ENCODE data around the gene GULP1.

GULP1 gene

DNA sequence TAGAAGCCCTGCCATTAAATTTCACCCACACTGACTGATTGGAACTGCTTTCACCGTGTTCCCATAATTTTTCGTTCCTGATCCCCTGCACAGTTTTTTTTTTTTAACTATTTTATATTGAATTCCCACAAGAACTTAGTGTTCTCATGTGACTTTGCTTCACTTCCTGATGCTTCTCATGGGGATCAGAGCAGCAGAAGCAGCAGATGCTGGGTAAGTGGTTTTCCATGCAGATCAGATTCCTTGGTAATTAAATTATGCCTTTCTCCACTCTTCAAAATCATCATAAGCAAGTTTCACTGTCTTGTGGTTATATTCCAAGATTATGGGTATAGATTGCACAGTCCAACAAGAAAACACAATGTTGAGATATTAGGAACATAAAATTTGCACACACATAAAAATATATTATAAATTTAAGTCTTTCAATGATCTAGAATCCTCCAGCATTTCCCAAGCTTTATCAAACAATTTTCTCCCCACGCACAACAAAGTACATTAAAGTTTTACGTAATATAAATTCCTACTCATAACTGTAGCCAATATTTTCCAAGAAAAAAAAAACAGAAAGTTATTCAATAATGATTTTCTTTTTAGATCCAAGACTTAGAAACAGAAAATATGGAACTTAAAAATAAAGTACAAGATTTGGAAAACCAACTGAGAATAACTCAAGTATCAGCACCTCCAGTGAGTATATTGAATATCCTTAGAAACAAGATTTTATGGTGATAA lies 277.9 kb downstream of the GULP1 start:
- Mint-ChIP-seq H3K27me3 (peaks cover 2% of the 10 kb centered on the region), H3K4me3 (no peak overlapping the region), H3K27ac (no peak overlapping the region)

DNA sequence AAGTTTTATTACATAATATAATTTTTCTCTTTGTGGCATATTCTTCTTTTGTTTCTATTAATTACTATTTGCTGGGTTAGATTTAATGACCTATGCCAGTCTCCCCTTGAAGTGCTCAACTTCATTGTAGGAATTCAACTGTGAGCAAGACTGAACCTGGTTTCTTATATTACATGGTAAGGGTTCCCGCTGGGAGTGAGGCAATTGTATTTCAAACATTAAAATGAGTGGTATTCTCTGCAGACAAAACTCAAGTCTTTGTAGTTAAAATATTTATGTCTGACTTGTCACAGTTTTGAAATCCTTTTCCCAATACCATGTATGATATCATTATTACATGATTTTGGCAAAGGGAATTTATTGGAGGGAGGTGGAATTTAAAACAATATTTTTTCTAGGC lies 278.7 kb downstream of the GULP1 start:
- H3K36me3 Mint-ChIP-seq: no peaks in the 10 kb centered on the region
- H3K4me1 Mint-ChIP-seq (ENCODE audit: low read depth): no peaks in the 10 kb centered on the region
- no peak overlapping the region for H3K27ac Mint-ChIP-seq
- no peaks in the 10 kb centered on the region for H3K9me3 Mint-ChIP-seq (ENCODE audit: low read depth)
- H3K4me3 Mint-ChIP-seq: no peak overlapping the region
- H3K27me3 Mint-ChIP-seq: peaks cover 2% of the 10 kb centered on the region

More for the DNA sequence above, 277.9 kb downstream of the GULP1 start:
- no peaks in the 10 kb centered on the region for H3K9me3 Mint-ChIP-seq (ENCODE audit: low read depth)
- no peaks in the 10 kb centered on the region for H3K4me1 Mint-ChIP-seq (ENCODE audit: low read depth)
- no peaks in the 10 kb centered on the region for H3K36me3 Mint-ChIP-seq

DNA sequence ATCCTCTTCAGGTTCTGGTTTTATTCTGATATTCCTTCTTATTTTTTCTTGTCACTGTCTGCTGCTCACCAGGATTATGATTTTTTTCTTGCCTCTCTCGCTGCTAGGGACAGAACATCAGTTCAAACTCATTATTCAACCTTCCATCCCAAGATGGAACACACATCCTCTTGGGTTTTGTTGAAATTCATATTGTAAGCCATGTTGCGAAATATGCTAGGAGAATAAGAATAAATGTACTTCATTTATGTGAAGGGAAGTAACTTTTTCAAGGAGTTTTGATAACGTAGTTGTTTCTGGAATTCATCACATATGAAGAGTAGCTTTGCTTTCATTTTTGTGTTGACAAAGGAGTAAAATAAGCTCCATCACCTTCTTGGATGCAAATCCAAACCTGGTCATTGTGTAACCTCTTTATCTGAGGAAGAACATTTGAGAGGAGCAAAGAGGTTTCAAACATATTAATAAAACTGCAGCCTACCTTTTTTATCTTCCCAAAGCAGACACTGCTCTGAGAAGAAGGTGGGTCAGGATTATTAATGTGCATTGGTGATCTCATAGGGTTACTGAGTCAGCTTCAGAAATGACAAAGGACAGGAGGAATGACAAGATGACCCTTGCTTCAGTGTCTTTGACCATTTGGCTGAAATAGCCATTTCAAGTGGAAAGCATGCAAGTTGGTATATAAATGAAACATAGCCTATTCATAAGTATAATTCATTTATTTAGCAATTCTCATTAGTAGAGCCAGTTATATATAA lies 280.0 kb downstream of the GULP1 start:
- no peaks in the 10 kb centered on the region for H3K4me1 Mint-ChIP-seq (ENCODE audit: low read depth)
- no peaks in the 10 kb centered on the region for H3K9me3 Mint-ChIP-seq (ENCODE audit: low read depth)
- H3K27ac Mint-ChIP-seq: no peak overlapping the region
- H3K36me3 Mint-ChIP-seq: no peaks in the 10 kb centered on the region
- H3K27me3 Mint-ChIP-seq: peaks cover 2% of the 10 kb centered on the region
- H3K4me3 Mint-ChIP-seq: no peak overlapping the region

DNA sequence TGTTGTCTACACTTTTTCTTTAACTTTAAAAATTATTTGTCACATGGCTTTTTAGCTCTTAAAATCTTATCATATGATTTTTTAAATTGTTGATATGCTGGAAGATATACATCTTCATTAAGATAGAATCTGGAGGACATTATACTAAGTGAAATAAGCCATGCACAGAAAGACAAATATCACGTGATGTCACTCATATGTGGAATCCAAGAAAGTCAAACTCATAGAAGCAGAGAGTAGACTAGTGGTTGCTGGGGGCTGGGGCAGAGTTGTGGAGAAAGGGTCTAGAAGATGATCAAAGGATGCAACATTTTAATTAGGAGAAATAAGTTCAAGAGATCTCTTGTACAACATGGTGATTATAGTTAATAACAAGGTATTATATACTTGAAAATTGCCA lies 280.9 kb downstream of the GULP1 start:
- H3K9me3 Mint-ChIP-seq (ENCODE audit: low read depth): no peaks in the 10 kb centered on the region
- no peak overlapping the region for H3K4me3 Mint-ChIP-seq
- H3K36me3 Mint-ChIP-seq: no peaks in the 10 kb centered on the region
- peaks cover 2% of the 10 kb centered on the region for H3K27me3 Mint-ChIP-seq
- no peak overlapping the region for H3K27ac Mint-ChIP-seq
- H3K4me1 Mint-ChIP-seq (ENCODE audit: low read depth): no peaks in the 10 kb centered on the region

DNA sequence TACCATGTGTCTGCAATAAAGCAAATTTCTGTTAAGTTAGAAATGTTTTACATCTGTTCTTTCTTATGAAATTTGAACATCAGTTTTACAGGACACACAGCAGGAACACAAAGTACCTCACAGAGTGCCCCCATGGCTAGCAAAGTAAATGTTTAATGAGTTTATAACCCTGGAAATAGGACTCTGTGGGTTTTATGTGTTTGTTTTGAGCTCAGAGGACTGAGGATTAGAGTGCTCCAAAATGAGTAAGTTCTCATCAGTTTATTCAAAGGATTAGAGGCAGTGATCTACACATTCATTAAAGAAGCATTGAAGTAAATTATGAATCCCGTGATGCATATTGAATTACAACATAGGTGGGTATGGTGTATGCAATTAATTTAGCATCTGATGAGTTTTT lies 281.8 kb downstream of the GULP1 start:
- Mint-ChIP-seq H3K4me3 (no peak overlapping the region), H3K4me1 (ENCODE audit: low read depth) (no peaks in the 10 kb centered on the region), H3K36me3 (no peaks in the 10 kb centered on the region), H3K27ac (no peak overlapping the region), H3K9me3 (ENCODE audit: low read depth) (no peaks in the 10 kb centered on the region), H3K27me3 (peaks cover 2% of the 10 kb centered on the region)

DNA sequence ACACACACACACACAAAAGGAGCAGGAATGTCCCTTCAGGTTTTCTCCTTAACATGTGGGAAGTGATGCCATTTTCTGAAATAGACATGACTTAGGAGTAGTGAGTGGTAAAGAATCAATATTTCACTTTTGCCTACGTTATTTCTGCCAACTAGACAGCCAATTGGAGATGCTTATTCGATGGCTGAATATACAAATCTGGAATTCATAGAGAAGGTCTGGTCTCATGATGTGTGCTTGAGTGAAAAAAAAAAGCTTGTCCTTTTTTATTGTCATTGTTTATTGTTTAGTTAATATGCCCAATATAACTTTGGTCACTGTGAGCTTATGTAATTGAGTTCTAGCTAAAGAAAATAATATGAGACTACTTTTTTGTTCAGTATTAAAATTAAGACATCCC lies 284.3 kb downstream of the GULP1 start:
- H3K27me3 Mint-ChIP-seq: peaks cover 2% of the 10 kb centered on the region
- H3K4me3 Mint-ChIP-seq: no peak overlapping the region
- H3K9me3 Mint-ChIP-seq (ENCODE audit: low read depth): no peaks in the 10 kb centered on the region
- H3K4me1 Mint-ChIP-seq (ENCODE audit: low read depth): no peaks in the 10 kb centered on the region
- H3K36me3 Mint-ChIP-seq: no peaks in the 10 kb centered on the region
- H3K27ac Mint-ChIP-seq: no peak overlapping the region

DNA sequence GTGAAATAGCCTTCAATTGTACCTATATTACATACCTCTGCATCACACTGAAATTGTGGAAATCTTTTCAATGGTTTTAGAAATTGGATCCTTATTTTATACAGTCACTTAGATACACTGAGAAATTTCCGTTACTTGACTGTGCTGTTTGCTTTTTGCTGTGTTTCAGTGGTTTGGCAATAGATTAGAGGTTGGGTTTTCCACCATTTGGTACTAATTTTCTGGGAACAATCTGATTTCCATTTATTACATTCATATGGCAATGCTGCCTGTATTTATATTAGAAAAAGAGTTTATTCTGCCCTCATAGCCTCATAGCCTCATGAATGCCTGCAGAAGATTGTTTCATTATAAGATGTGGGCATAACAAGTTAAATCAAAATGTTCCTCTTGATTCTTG lies 285.0 kb downstream of the GULP1 start:
- H3K27me3 Mint-ChIP-seq: peaks cover 2% of the 10 kb centered on the region
- no peak overlapping the region for H3K27ac Mint-ChIP-seq
- H3K36me3 Mint-ChIP-seq: no peaks in the 10 kb centered on the region

DNA sequence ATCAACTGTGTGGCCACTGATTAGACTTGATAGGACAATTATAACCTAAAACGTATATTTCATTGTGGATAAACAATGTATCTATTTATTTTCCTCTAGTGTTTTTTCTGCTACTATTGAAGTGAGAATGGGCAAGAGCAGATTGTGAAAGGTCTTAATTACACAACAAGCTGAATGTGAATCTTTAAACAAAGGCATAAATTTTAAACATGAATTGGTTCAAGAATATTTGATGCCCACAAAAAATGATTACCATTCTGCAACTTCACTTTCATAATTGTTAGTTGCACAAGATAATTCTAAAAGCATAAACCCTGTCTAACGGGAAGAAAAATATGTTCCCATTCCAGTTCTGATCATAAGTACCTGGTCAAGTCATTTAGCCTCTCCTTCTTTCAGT lies 285.6 kb downstream of the GULP1 start:
- Mint-ChIP-seq H3K4me3 (no peak overlapping the region), H3K36me3 (no peaks in the 10 kb centered on the region), H3K9me3 (ENCODE audit: low read depth) (no peaks in the 10 kb centered on the region), H3K4me1 (ENCODE audit: low read depth) (no peaks in the 10 kb centered on the region), H3K27me3 (peaks cover 2% of the 10 kb centered on the region), H3K27ac (no peak overlapping the region)

More for the DNA sequence above, 285.0 kb downstream of the GULP1 start:
- Mint-ChIP-seq H3K4me3 (no peak overlapping the region), H3K9me3 (ENCODE audit: low read depth) (no peaks in the 10 kb centered on the region), H3K4me1 (ENCODE audit: low read depth) (no peaks in the 10 kb centered on the region)

DNA sequence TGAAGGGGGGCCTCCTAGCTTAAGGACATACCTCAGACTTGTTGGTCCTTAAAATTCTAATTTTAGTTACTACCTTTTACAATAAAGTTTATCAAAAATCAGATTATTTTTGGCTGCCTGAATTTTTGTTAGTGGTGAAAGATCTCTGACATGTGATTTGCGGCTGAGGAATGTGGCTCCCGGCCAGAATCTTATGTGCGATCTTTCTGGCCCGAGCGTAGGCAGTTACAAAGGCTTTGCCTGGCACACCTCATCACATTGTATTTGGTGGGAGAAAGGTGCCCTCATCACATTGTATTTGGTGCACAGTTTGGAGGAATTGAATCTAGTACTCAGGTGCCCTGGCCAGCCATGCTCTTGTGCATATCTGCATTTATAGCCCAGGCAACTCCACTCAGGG lies 289.1 kb downstream of the GULP1 start:
- no peaks in the 10 kb centered on the region for H3K36me3 Mint-ChIP-seq
- H3K4me3 Mint-ChIP-seq: no peak overlapping the region
- H3K27me3 Mint-ChIP-seq: no peaks in the 10 kb centered on the region
- no peaks in the 10 kb centered on the region for H3K4me1 Mint-ChIP-seq (ENCODE audit: low read depth)
- H3K27ac Mint-ChIP-seq: no peak overlapping the region
- H3K9me3 Mint-ChIP-seq (ENCODE audit: low read depth): no peaks in the 10 kb centered on the region

DNA sequence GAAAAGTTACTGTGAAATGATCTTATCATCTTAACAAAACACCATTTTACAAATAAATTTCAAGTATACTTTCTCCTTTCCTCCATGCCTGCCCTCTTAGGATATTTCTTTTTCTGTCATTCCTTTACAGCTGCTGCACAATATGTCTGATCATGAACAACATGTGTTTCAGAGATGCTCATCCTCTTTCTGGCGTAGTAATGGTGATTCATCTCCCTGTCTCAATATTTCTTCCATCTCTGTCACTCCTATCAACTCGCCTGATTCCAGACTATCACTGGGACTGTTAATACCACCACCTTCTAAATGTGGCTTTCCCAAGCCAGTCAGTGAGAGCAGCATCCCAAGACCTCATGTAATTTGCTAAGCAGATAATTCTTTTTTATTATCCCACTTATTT lies 290.5 kb downstream of the GULP1 start:
- no peaks in the 10 kb centered on the region for H3K4me1 Mint-ChIP-seq (ENCODE audit: low read depth)
- no peaks in the 10 kb centered on the region for H3K27me3 Mint-ChIP-seq
- no peak overlapping the region for H3K27ac Mint-ChIP-seq
- no peak overlapping the region for H3K4me3 Mint-ChIP-seq
- H3K36me3 Mint-ChIP-seq: no peaks in the 10 kb centered on the region
- no peaks in the 10 kb centered on the region for H3K9me3 Mint-ChIP-seq (ENCODE audit: low read depth)

DNA sequence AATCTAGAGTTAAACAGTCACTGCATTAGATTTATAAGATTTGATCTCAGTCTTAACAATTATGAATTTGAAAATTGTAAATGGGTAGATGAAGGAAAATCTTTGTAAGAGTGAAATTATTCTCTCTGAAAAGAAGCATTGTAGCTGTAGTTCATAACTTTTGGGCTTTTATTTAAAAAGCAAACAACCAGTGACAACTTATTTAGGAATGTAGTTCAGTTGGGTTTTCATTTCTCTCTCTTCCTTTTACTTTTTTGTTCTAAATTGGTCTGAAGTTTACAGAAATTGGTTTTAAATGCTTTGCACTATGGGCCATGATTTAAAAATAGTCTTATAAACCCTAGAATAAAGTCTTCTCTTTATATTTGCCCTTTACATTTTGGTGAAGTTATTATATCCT lies 296.6 kb downstream of the GULP1 start:
- H3K4me1 Mint-ChIP-seq (ENCODE audit: low read depth): no peaks in the 10 kb centered on the region
- H3K4me3 Mint-ChIP-seq: no peak overlapping the region
- no peaks in the 10 kb centered on the region for H3K27me3 Mint-ChIP-seq
- H3K36me3 Mint-ChIP-seq: no peaks in the 10 kb centered on the region
- no peak overlapping the region for H3K27ac Mint-ChIP-seq
- H3K9me3 Mint-ChIP-seq (ENCODE audit: low read depth): no peaks in the 10 kb centered on the region

DNA sequence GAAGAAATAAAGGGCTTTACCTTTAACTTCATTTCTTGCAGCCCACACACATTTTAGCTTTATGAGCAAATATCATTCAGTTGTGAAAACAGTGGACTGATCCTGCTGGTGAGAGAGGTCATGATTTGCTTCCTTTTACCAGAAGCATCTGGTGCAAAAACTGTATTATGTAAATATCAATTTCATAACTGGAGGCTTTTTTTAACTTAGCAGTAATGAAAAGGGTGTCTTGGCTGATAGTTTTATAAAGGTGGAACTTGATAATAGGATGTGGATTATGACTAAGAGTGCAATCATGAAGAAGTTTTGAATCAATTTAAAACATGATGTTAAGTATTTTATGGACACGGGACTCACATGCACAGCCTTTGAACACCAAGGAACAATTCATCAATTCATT lies 304.4 kb downstream of the GULP1 start:
- Mint-ChIP-seq H3K4me1 (ENCODE audit: low read depth) (no peaks in the 10 kb centered on the region), H3K27ac (no peak overlapping the region), H3K36me3 (no peaks in the 10 kb centered on the region), H3K4me3 (no peak overlapping the region), H3K9me3 (ENCODE audit: low read depth) (no peaks in the 10 kb centered on the region), H3K27me3 (no peaks in the 10 kb centered on the region)

DNA sequence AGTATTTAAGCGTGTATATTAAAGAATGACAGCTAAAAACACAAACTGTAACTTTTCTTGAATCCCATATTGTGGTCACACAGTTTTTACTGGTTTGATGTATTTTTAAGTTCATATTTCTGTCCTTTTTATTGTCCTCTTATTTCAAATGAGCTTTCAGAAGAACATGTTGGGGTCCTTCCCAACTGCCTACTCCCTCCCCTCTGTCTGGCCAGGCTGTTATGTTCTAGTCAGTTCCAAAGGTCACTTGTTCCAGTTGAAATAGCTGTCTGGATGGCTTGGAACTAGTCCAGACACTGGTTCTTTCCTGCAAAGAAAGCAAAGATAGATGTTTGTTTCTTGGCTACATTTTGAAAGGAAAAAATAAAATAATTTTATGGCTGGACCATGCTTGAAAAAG lies 306.9 kb downstream of the GULP1 start:
- H3K4me3 Mint-ChIP-seq: no peak overlapping the region
- no peaks in the 10 kb centered on the region for H3K27me3 Mint-ChIP-seq
- H3K27ac Mint-ChIP-seq: no peak overlapping the region
- no peaks in the 10 kb centered on the region for H3K4me1 Mint-ChIP-seq (ENCODE audit: low read depth)
- H3K9me3 Mint-ChIP-seq (ENCODE audit: low read depth): no peaks in the 10 kb centered on the region
- no peaks in the 10 kb centered on the region for H3K36me3 Mint-ChIP-seq

DNA sequence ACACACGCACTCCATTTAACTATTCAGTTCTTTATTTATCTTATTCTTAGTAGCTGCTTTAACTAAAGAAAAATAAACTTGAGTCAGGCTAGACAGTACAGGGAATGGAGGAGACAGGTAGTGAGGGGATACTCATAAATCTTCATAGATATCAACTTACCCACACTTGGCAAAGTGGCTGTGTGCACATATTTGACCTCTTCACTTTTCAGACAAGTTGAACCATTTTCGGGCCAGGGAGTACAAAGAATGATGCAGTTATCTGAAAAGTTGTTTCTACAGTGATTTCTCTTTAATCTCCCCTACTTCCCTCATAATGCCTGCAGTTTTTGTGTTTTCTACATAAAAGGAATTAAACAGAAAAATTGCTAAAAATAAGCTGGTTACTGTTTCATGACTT lies 307.5 kb downstream of the GULP1 start:
- no peak overlapping the region for H3K27ac Mint-ChIP-seq
- no peaks in the 10 kb centered on the region for H3K9me3 Mint-ChIP-seq (ENCODE audit: low read depth)
- no peak overlapping the region for H3K4me3 Mint-ChIP-seq
- no peaks in the 10 kb centered on the region for H3K27me3 Mint-ChIP-seq
- no peaks in the 10 kb centered on the region for H3K4me1 Mint-ChIP-seq (ENCODE audit: low read depth)
- H3K36me3 Mint-ChIP-seq: no peaks in the 10 kb centered on the region

DNA sequence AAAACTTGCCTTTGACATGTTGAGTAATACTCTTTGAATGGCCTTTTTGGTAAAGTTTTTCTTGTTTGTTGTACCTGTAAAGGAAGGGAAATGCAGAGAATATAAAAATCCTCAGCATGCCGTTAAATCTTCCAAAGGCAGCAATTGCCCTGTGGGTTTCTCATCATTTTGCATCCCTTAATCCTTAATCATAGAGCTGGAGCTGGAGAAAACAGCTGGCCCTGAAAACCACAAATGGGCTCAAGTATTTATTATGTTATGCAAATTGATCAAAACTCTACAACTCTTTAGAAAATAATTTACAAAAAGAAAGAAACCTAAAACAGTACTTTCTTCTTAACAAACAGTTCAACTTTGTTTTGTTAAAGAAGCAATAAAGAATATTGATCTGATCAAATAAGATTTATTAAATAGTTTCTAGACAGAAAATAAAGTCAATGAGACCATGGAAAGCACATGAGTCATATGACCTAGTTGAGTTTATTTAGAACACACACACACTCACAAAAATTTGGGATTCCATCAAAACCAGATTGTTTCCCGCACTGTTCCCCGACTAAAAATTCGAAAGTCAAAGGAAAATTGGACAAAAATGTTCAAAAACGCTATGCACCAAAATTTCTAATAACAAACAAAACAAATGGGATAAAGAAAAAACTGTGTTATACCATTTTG lies 309.0 kb downstream of the GULP1 start:
- Mint-ChIP-seq H3K9me3 (ENCODE audit: low read depth) (no peaks in the 10 kb centered on the region), H3K4me1 (ENCODE audit: low read depth) (no peaks in the 10 kb centered on the region), H3K27me3 (no peaks in the 10 kb centered on the region), H3K36me3 (no peaks in the 10 kb centered on the region), H3K27ac (no peak overlapping the region), H3K4me3 (no peak overlapping the region)
